Astrocyte (in vitro differentiated cells and primary cell): ENCODE results near the gene AUTS2. TPM values are rescaled to one million over a fixed set of nuclear protein-coding genes. Genes with fewer than 3 reads are reported as not detected.

Source experiments
- DNase-seq: peaks from one replicate; pipeline ENCODE4 v3.0.0-alpha.2; 2010; ENCODE audit warnings: low read depth
- FAIRE-seq: peaks from 2 replicates; lab custom pipeline; 2011; peaks lifted over from hg19 to GRCh38; lab: Jason Lieb, UNC
- H2AFZ ChIP-seq: 2 replicates; pipeline ENCODE4 v1.6.0; 2012; ENCODE audit warnings: low read depth, low read length, inconsistent platforms
- H3K27ac ChIP-seq: 2 replicates; pipeline ENCODE4 v1.5.1; 2011; ENCODE audit warnings: low read depth, low read length, inconsistent platforms
- H3K27me3 ChIP-seq: 2 replicates; pipeline ENCODE4 v1.6.0; 2011; ENCODE audit warnings: low read length, inconsistent platforms; ENCODE audit not compliant: insufficient read depth
- H3K36me3 ChIP-seq: 2 replicates; pipeline ENCODE4 v1.5.1; 2011; ENCODE audit warnings: low read length, inconsistent platforms; ENCODE audit not compliant: insufficient read depth
- H3K4me1 ChIP-seq: 2 replicates; pipeline ENCODE4 v1.5.1; 2011; ENCODE audit warnings: low read length, inconsistent platforms; ENCODE audit not compliant: insufficient read depth
- H3K4me2 ChIP-seq: 2 replicates; pipeline ENCODE4 v1.6.0; 2012; ENCODE audit warnings: low read length, inconsistent platforms
- H3K4me3 ChIP-seq: 2 replicates; pipeline ENCODE4 v1.5.1; 2011; ENCODE audit warnings: low read depth, mild to moderate bottlenecking, low read length, inconsistent platforms; ENCODE audit not compliant: insufficient read depth
- H3K79me2 ChIP-seq: 2 replicates; pipeline ENCODE4 v1.6.0; 2012; ENCODE audit warnings: mild to moderate bottlenecking, low read length, inconsistent platforms; ENCODE audit not compliant: insufficient read depth
- H3K9ac ChIP-seq: 2 replicates; pipeline ENCODE4 v1.6.0; 2012; ENCODE audit warnings: mild to moderate bottlenecking, low read length, inconsistent platforms
- H3K9me3 ChIP-seq: 2 replicates; pipeline ENCODE4 v1.5.1; 2012; ENCODE audit warnings: low read depth, mild to moderate bottlenecking, low read length, inconsistent platforms; ENCODE audit not compliant: insufficient read depth
- H4K20me1 ChIP-seq: 2 replicates; pipeline ENCODE4 v1.6.0; 2012; ENCODE audit warnings: low read length, inconsistent platforms; ENCODE audit not compliant: insufficient read depth
- H3K27ac Mint-ChIP-seq: one replicate; pipeline ENCODE4 v1.8.0; 2021; ENCODE audit warnings: mild to moderate bottlenecking, mixed read lengths; ENCODE audit not compliant: unreplicated experiment
- H3K27me3 Mint-ChIP-seq: one replicate; pipeline ENCODE4 v1.8.0; 2021; ENCODE audit warnings: low read depth, mixed read lengths; ENCODE audit not compliant: unreplicated experiment
- H3K36me3 Mint-ChIP-seq: one replicate; pipeline ENCODE4 v1.8.0; 2021; ENCODE audit warnings: low read depth, mixed read lengths; ENCODE audit not compliant: unreplicated experiment
- H3K4me1 Mint-ChIP-seq: one replicate; pipeline ENCODE4 v1.8.0; 2021; ENCODE audit warnings: low read depth, mixed read lengths; ENCODE audit not compliant: unreplicated experiment
- H3K4me3 Mint-ChIP-seq: one replicate; pipeline ENCODE4 v1.8.0; 2021; ENCODE audit warnings: mild to moderate bottlenecking, moderate library complexity, mixed read lengths; ENCODE audit not compliant: unreplicated experiment
- H3K9me3 Mint-ChIP-seq: one replicate; pipeline ENCODE4 v1.8.0; 2021; ENCODE audit warnings: mild to moderate bottlenecking, mixed read lengths; ENCODE audit not compliant: unreplicated experiment
- EZH2 ChIP-seq: IDR thresholded peaks from 2 replicates; pipeline ENCODE4 v1.6.1; 2012; ENCODE audit warnings: mild to moderate bottlenecking, low read length, inconsistent platforms; ENCODE audit not compliant: insufficient read depth
- total RNA-seq: library from RNA; stranded (reverse); gene quantifications from 2 replicates; pipeline ENCODE4 v1.2.1, GENCODE V29; 2021
- TF ChIP-seq, protein P1 (sequence below): IDR thresholded peaks from 2 replicates; pipeline ENCODE4 v1.5.1; 2011; ENCODE audit warnings: low read depth, mild to moderate bottlenecking, inconsistent platforms, low read length, moderate library complexity; ENCODE audit not compliant: insufficient read depth

AUTS2 gene
- total RNA-seq, 1 donor from 2014 or later, result 73.2 TPM

DNA sequence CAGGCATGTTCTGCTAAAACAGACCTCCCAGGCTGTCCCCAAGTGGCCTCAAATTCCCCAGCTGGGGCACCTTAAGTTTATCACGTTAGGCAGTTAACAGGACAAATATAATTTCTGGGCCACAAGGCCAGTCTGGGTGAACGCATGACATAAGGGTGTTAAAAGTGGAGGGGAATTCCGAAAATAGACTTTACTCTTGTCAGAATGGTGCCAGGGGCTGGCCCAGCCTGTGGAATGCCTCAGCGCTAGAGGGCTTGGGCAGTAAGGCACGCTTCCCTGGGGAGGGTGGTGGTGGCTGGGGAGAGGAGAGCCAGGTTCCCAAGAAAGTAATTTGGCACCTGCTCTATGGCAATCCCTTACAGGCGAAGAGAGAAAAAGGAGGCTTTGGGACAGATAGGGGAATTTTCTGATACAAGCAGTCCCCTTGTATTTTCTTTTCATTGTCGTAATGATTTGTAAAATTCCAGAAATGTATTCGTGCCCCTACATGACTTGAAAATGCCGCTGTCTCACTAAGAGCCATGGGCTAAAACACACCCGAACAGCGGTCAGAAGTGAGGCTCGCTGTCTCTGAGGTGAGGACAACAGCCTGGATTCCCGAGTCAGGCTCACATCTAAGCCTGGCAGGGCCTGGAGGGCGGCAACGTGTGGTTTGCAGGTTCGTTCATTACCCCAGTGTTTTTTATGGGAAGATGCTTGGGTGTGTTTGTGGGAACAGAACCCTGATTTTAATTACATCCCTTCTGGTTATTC, 1070.5 kb downstream of the AUTS2 start:
- peaks cover 6% of the 10 kb centered on the region for H3K4me1 Mint-ChIP-seq
- DNase-seq, result no peak
- no peaks in the 10 kb centered on the region for H3K27me3 ChIP-seq
- no peaks in the 10 kb centered on the region for H3K36me3 ChIP-seq
- no peak overlapping the region for H3K4me2 ChIP-seq
- no peaks in the 10 kb centered on the region for H3K9me3 Mint-ChIP-seq
- H3K27ac Mint-ChIP-seq, result no peak overlapping the region
- H3K9me3 ChIP-seq, result no peaks in the 10 kb centered on the region
- H3K27me3 Mint-ChIP-seq, result no peaks in the 10 kb centered on the region
- no peak for FAIRE-seq
- no peak overlapping the region for H3K9ac ChIP-seq
- no peaks in the 10 kb centered on the region for H3K4me1 ChIP-seq
- no peaks in the 10 kb centered on the region for H3K79me2 ChIP-seq
- TF ChIP-seq EZH2, result no peak
- TF ChIP-seq, protein P1, sequence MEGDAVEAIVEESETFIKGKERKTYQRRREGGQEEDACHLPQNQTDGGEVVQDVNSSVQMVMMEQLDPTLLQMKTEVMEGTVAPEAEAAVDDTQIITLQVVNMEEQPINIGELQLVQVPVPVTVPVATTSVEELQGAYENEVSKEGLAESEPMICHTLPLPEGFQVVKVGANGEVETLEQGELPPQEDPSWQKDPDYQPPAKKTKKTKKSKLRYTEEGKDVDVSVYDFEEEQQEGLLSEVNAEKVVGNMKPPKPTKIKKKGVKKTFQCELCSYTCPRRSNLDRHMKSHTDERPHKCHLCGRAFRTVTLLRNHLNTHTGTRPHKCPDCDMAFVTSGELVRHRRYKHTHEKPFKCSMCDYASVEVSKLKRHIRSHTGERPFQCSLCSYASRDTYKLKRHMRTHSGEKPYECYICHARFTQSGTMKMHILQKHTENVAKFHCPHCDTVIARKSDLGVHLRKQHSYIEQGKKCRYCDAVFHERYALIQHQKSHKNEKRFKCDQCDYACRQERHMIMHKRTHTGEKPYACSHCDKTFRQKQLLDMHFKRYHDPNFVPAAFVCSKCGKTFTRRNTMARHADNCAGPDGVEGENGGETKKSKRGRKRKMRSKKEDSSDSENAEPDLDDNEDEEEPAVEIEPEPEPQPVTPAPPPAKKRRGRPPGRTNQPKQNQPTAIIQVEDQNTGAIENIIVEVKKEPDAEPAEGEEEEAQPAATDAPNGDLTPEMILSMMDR, result no peak
- no peak overlapping the region for H3K4me3 ChIP-seq
- H4K20me1 ChIP-seq, result no peaks in the 10 kb centered on the region
- no peak overlapping the region for H3K4me3 Mint-ChIP-seq
- no peak overlapping the region for H3K27ac ChIP-seq
- H3K36me3 Mint-ChIP-seq, result peaks cover 3% of the 10 kb centered on the region
- H2AFZ ChIP-seq, result no peak overlapping the region

GRCh38 chr7:70669854-70670253, 1071.6 kb downstream of the AUTS2 start:
- Mint-ChIP-seq H3K27me3 (no peaks in the 10 kb centered on the region), H3K27ac (peak overlapping the region; percentile 53), H3K4me3 (no peak overlapping the region), H3K36me3 (peaks cover 3% of the 10 kb centered on the region), H3K9me3 (no peaks in the 10 kb centered on the region), H3K4me1 (peaks cover 6% of the 10 kb centered on the region)
- no peak overlapping the region for H2AFZ ChIP-seq
- no peaks in the 10 kb centered on the region for H3K4me1 ChIP-seq
- no peaks in the 10 kb centered on the region for H3K27me3 ChIP-seq
- no peaks in the 10 kb centered on the region for H3K9me3 ChIP-seq
- no peak for DNase-seq
- FAIRE-seq, result no peak
- no peak overlapping the region for H3K4me2 ChIP-seq
- no peak overlapping the region for H3K9ac ChIP-seq
- no peak overlapping the region for H3K27ac ChIP-seq
- no peaks in the 10 kb centered on the region for H4K20me1 ChIP-seq
- no peak overlapping the region for H3K4me3 ChIP-seq
- no peaks in the 10 kb centered on the region for H3K36me3 ChIP-seq
- TF ChIP-seq EZH2, result no peak
- TF ChIP-seq, protein P1, result no peak
- no peaks in the 10 kb centered on the region for H3K79me2 ChIP-seq

- DNase-seq (no peak), FAIRE-seq (no peak)
- Histone ChIP-seq H3K27ac (no peak overlapping the region), H3K9ac (no peak overlapping the region), H3K9me3 (no peaks in the 10 kb centered on the region), H4K20me1 (no peaks in the 10 kb centered on the region), H3K36me3 (no peaks in the 10 kb centered on the region), H2AFZ (no peak overlapping the region), H3K27me3 (no peaks in the 10 kb centered on the region), H3K4me2 (no peak overlapping the region), H3K4me1 (no peaks in the 10 kb centered on the region), H3K4me3 (no peak overlapping the region), H3K79me2 (no peaks in the 10 kb centered on the region)
- Mint-ChIP-seq H3K27me3 (no peaks in the 10 kb centered on the region), H3K27ac (no peak overlapping the region), H3K9me3 (no peaks in the 10 kb centered on the region), H3K36me3 (peaks cover 3% of the 10 kb centered on the region), H3K4me3 (no peak overlapping the region), H3K4me1 (peaks cover 6% of the 10 kb centered on the region)
- TF ChIP-seq, protein P1, result no peak
- TF ChIP-seq EZH2, result no peak
Observed at GRCh38 chr7:70670288-70670687, 1072.0 kb downstream of the AUTS2 start.
